ENCODE measurements around the gene KCNH2.
"Not testable (repeated sequence)": the region's sequence is repeated elsewhere in the genome, so short reads cannot be mapped to it uniquely, and the experiment has no call there.

KCNH2 gene

DNA sequence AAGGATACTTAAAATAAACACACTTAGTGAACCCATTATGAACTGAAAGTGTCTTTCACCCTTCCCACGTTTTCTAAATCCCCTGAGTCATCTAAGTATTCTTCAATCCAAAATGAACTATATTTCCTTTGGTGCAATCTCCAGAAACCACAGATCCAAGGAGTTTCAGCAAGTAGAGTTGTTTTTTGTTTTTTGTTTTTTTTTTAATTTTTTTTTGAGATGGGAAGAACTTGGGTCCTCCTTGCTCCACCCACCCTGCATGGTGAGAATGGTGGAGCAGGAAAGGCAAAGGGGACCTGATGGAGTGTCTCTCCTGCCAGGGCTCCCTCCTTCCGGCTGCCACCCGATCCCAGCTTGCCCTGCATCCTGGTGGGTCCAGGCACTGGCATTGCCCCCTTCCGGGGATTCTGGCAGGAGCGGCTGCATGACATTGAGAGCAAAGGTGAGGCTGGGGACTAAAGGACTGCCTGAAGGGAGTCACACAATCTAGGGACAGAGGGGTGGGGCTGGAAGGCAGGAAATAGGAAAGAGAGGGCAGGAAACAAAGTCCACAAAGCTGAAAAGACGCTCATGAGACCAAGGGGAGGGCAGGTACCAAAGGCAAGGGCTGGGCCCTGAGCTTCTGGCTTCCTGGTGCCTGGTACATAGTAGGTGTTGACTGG, 34.0 kb upstream of the KCNH2 start:
- no peak for DNase-seq (ENCODE audit: low spot score)

DNA sequence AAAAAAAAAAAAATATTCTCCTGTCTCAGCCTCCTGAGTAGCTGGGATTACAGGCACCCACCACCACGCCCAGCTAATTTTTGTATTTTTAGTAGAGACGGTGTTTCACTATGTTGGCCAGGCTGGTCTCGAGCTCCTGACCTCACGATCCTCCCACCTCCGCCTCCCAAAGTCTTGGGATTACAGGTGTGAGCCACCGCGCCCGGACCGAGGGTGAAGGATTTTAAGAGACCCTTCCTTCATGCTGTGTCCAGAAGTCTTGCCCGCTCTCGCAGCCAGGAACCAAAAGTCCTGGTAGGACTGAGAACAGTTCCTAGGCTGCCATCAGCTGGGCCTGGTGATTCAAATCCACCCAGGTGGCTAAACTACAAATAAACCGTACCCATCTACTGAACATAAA, 33.5 kb upstream of the KCNH2 start:
- DNase-seq (ENCODE audit: low spot score): not testable (repeated sequence)

DNA sequence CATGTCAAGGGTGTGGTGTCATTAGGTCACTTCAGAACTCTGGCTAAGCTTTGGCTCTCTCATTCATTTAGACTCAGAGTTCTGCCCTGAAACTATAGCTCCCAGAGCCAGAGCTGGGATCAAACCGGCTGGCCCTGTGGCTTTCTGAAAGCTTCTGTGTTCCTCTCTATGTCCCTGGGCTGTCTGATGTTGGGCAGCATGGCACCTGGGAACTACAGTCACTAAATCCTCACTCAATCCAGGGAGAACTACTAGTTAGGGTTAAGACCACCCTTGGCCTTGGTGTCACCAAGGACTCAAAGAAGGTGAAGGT, 32.9 kb upstream of the KCNH2 start:
- no peak for DNase-seq (ENCODE audit: low spot score)

DNA sequence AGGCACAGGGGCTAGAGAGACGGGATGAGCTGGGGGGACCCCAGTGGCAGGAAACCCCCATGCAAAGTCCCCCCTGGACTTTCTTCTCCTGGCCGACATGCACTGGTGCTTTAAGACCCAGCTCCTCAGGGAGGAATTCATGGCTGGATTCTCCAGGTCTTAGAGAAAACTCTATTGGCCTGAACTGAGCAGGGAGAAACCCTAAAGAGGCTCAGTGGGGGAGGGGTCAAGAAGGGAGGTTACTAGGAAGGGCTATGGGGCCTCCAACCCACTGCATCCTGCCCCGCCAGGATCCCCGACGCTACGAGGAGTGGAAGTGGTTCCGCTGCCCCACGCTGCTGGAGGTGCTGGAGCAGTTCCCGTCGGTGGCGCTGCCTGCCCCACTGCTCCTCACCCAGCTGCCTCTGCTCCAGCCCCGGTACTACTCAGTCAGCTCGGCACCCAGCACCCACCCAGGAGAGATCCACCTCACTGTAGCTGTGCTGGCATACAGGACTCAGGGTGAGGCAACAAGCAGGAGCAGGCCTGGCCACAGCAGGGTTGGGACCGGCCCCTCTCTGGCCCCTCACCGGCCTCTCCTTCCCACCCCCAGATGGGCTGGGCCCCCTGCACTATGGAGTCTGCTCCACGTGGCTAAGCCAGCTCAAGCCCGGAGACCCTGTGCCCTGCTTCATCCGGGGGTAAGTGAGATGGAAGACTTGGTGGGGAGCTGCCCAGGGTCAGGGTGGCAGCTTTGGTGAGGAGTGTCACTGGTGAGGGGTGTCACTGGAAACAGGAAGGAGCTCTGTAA, 32.4 kb upstream of the KCNH2 start:
- DNase-seq (ENCODE audit: low spot score): peak; percentile 80

DNA sequence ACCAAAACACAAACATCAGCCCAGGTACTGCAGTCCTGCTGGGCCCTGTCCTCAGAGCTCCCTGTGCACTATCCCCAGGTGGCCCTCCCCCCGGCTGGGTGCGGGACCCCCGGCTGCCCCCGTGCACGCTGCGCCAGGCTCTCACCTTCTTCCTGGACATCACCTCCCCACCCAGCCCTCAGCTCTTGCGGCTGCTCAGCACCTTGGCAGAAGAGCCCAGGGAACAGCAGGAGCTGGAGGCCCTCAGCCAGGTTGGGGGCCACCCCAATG, 31.9 kb upstream of the KCNH2 start:
- no peak for DNase-seq (ENCODE audit: low spot score)

DNA sequence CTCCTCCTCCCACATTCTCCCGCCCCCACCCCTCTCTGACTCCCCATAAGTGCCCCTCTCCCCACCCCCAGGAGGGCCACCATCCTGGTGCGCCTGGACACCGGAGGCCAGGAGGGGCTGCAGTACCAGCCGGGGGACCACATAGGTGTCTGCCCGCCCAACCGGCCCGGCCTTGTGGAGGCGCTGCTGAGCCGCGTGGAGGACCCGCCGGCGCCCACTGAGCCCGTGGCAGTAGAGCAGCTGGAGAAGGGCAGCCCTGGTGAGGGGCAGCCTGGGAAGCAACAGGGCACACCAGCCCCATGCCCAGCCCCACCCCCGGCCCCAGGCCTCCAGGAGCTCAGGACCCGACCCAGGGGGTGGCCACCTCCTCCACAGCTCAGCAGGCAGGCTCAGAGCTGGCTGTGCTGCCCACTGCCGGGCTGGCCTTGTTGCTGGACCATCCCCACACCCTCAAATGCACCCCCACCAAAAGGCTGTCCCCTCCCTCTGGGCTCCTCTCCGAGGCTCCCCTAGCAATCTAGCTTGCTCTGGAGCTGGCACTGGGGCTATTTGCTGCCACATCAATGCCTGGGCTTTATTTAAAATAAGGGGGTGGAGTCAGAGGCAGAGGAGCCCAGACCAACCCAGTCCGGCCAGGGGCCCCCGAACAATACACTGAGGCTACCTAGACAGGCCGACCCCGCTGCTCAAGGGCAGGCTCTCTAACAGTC, 31.4 kb upstream of the KCNH2 start:
- peak; percentile 57 for DNase-seq (ENCODE audit: low spot score)

DNA sequence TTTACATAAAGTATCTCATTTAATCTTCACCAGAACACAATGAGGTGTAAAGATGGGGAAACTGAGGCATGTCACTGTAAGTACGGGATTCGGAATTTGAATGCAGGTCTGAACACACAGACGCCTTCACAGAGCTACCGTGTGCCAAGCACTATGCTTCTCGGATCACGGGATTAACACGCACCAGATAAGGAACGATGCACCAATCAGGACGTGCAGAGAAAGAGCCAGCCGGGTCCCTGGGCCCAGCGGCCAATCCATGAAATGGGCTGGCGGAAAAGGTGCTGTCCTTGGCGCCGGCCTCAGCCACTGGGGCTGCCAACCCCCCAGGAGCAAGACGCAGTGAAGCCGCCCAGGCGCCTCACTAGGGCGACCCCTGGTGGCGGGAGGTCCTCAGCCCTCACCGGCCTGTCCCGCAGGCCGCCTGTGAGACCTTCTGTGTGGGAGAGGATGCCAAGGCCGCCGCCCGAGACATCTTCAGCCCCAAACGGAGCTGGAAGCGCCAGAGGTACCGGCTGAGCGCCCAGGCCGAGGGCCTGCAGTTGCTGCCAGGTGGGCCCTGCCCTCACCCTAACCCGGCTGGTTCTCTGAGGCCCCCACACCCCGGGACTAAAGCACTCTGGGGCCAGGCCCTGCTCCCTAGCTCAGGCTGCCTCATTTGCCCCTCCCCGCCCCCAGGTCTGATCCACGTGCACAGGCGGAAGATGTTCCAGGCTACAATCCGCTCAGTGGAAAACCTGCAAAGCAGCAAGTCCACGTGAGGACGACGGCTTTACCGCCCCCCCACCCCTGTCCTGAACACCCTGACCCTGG, 30.6 kb upstream of the KCNH2 start:
- peak; percentile 46 for DNase-seq (ENCODE audit: low spot score)

DNA sequence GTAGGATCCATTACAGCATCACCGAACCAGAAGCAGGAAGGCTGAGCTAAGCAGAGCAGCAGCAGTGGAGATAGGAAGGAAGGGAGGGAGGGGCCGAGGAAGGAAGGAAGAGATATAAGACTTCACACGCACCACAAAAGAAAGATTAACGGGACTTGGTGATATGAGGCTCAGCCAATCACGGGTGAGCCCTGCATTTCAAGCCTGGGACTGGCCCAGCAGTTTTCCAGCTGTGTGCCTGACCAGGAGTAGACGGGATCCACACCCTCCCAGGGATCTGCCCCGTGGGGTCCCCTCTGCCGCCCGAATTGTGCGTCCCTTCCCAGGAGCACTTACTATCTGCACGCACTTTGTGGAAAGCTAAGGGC, 30.0 kb upstream of the KCNH2 start:
- no peak for DNase-seq (ENCODE audit: low spot score)

DNA sequence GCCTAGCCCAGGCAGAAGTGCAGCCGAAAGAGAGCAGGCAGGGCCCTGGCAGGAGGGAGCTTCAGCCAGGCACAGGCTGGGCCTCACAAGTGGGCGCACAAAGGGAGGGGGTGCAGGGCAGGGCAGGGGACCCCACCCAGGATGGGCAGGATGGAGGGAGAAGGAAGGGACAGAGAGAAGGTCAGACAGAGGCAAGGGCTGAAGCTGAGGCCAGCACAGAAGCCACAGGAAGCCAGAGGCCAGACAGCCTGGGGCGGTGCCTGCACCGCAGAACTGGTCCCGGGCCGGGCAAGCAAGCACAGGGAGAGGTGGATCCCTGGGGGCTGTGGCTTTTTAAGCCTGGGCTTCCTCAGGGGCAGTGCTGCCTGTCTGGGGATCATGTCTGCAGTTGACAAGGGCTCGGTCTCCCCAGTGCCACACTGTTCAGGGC, 29.4 kb upstream of the KCNH2 start:
- DNase-seq (ENCODE audit: low spot score): no peak

DNA sequence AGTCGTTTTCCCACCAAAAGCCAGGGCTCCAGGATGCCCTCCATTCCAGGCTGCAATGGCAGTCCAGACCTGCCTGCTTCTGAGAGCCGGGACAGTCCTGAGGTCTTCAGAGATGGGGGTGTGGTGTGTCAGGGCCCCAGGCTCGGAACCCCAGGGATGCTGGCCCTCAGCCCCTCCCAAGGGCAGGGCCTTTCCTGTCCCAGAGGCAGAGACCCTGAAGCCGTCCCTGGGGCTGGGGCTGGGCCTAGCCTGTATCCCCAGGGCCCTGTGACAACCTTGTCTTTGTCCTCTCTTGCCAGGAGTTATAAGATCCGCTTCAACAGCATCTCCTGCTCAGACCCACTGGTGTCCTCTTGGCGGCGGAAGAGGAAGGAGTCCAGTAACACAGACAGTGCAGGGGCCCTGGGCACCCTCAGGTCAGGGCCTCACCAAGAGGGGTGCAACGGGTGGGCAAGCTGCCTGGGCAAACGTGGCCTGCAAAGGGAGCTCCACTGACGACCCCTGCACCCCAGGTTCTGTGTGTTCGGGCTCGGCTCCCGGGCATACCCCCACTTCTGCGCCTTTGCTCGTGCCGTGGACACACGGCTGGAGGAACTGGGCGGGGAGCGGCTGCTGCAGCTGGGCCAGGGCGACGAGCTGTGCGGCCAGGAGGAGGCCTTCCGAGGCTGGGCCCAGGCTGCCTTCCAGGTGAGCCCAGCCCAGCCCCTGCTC, 28.6 kb upstream of the KCNH2 start:
- DNase-seq (ENCODE audit: low spot score): no peak

DNA sequence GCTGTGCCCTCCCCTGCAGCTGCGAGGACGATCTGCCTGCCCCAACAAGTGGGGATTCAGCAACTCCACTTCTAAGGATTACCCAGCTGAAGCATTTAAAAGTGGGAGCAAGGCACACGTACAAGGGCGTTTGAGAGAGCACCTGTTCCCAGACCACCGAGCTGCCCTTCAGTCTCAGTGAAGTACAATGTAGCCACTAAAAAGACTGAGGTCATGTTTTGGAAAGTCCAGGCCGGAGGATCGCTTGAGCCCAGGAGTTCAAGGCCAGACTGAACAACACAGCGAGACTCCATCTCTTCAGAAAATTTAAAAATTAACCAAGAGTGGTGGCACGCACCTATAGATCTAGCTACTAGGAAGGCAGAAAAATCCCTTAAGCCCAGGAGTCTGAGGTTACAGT, 27.4 kb upstream of the KCNH2 start:
- no peak for DNase-seq (ENCODE audit: low spot score)

DNA sequence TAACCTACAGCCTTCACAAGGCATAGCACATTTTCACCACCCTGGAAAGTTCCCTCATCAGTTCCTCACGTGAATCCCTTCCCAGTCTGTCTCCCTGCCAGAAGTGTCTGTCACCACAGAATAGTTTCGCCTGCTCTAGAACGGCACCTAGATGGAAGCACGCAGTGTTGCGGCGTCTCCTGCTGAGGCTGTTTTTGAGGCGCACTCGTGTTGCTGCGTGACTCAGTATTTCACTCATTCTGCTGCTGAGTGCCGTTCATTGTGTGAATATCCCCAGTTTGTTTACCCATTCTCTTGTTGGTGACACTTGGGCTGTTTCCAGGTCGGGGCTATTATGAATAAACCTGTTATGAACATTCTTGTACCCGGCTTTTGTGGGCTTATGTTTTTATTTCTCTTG, 25.5 kb upstream of the KCNH2 start:
- no peak for DNase-seq (ENCODE audit: low spot score)

DNA sequence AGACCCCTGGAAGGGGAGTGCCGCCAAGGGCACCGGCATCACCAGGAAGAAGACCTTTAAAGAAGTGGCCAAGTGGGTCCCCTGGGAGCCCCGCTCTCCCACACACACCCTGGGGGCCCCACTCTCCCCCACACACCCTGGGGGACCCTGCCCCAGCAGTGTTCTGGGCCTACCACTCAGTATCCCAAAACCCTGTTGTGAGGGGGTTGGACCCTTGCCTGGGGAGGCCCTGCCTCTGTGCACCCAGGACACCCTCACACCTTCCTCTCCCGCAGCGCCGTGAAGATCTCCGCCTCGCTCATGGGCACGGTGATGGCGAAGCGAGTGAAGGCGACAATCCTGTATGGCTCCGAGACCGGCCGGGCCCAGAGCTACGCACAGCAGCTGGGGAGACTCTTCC, 23.4 kb upstream of the KCNH2 start:
- DNase-seq (ENCODE audit: low spot score): no peak

DNA sequence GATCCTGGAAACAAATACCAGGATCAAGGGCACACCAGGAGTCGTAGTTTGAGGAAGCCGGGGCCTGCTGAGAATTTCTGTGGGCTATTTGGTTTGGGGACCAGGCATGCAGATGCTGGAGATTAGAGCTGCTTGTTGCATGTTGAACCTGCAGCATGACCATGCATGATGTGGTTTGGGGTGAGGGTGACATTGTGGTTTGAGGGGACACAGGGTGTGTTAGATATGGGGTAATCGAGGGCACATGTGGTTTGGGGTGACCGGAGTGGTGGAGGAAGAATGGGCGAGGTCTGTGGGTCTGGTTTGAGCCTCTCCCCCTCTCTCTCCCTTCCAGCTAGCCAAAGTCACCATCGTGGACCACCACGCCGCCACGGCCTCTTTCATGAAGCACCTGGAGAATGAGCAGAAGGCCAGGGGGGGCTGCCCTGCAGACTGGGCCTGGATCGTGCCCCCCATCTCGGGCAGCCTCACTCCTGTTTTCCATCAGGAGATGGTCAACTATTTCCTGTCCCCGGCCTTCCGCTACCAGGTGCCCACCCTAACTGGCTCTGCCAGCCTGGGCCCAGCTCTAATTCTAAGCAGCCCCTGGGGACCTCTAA, 22.9 kb upstream of the KCNH2 start:
- no peak for DNase-seq (ENCODE audit: low spot score)

DNA sequence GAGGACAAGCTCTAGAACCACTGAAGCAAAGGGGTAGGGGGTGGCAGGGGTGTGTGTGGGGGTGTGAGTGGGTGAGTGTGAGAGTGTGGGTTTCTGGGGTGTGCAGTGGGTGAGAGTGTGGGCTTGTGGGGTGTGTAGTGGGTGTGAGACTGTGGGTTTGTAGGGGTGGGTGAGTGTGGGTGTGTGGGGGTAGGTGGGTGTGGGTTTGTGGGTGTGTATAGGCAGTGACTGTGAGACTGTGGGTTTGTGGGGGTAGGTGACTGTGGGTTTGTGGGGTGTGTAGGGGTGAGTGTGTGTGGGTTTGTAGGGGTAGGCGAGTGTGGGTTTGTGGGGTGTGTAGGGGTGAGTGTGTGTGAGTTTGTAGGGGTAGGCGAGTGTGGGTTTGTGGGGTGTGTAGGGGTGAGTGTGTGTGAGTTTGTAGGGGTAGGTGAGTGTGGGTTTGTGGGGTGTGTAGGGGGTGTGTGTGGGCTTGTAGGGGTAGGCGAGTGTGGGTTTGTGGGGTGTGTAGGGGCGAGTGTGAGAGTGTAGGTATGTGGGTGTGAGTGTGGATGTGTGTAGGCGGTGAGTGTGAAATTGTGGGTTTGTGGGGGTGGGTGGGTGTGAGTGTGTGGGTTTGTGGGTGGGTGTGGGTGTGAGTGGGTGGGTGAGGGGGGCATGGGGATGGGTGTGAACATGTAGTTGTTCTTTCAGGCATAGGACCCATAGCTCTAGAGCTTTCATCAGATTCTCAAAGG, 21.5 kb upstream of the KCNH2 start:
- DNase-seq (ENCODE audit: low spot score): no peak

DNA sequence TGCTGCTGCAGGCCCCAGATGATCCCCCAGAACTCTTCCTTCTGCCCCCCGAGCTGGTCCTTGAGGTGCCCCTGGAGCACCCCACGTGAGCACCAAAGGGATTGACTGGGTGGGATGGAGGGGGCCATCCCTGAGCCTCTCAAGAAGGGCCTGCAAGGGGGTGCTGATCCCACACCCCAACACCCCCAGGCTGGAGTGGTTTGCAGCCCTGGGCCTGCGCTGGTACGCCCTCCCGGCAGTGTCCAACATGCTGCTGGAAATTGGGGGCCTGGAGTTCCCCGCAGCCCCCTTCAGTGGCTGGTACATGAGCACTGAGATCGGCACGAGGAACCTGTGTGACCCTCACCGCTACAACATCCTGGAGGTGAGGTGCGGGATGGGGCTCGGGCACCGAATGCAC, 20.9 kb upstream of the KCNH2 start:
- no peak for DNase-seq (ENCODE audit: low spot score)

DNA sequence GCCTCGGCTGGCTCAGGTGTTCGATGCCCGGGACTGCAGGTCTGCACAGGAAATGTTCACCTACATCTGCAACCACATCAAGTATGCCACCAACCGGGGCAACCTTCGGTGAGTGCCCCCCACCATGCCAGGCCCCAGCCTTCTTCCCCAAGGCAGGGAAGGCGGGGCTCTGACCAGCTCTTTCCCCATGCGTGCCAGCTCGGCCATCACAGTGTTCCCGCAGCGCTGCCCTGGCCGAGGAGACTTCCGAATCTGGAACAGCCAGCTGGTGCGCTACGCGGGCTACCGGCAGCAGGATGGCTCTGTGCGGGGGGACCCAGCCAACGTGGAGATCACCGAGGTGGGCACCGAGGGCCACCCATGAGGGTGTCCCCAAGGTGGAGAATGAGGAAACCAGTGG, 20.2 kb upstream of the KCNH2 start:
- no peak for DNase-seq (ENCODE audit: low spot score)

DNA sequence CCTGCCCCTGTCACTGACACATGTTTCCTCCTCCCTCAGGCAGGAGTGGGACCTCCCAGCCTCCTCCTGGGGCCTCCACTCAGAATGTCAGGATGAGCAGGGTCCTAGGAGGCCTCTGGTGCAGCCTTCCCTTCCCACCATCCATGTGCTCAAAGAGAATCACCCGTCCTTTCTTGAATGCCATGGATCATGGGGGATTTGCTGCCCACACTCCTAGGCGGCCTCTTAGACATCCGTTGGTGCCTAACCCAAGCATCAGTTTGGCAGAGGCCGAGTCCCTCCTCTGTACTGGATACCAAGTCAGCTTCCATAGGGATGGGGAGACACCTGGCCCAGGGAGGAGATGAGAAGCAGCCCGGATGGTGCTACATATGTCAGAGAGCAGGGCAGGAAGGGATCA, 19.7 kb upstream of the KCNH2 start:
- DNase-seq (ENCODE audit: low spot score): no peak

DNA sequence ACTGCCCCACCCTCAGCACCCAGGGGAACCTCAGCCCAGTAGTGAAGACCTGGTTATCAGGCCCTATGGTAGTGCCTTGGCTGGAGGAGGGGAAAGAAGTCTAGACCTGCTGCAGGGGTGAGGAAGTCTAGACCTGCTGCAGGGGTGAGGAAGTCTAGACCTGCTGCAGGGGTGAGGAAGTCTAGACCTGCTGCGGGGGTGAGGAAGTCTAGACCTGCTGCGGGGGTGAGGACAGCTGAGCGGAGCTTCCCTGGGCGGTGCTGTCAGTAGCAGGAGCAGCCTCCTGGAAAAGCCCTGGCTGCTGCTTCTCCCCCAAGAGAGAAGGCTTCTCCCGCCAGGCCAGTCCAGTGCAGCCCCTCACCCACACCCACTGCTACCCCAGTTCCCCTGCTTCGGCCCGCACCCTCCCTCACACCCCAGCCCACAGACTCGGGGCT, 19.0 kb upstream of the KCNH2 start:
- no peak for DNase-seq (ENCODE audit: low spot score)

DNA sequence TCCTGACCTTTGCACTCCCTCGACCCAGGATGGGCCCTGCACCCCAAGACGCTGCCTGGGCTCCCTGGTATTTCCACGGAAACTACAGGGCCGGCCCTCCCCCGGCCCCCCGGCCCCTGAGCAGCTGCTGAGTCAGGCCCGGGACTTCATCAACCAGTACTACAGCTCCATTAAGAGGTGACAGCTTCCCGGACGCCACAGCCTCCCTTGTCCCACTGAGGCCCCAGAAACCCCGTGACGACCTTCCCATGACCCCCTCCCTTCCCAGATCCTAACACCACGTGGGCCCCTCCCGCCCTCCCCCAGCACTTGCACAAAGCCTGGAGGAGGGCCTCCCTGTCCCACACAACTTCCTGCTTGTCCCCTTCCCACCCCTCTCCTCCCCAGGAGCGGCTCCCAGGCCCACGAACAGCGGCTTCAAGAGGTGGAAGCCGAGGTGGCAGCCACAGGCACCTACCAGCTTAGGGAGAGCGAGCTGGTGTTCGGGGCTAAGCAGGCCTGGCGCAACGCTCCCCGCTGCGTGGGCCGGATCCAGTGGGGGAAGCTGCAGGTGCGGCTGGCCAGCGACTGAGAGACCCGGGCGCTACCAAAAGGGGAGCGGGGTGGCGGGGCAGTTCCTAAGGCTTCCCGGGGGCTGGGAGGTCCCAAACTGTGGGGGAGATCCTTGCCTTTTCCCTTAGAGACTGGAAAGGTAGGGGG, 18.4 kb upstream of the KCNH2 start:
- DNase-seq (ENCODE audit: low spot score): no peak

All from cerebellar cortex (tissue), 1 donor.